ENCODE results near the gene TMEM151A.
"Not testable (repeated sequence)": the region's sequence is repeated elsewhere in the genome, so short reads cannot be mapped to it uniquely, and the experiment has no call there.

TMEM151A gene

DNA sequence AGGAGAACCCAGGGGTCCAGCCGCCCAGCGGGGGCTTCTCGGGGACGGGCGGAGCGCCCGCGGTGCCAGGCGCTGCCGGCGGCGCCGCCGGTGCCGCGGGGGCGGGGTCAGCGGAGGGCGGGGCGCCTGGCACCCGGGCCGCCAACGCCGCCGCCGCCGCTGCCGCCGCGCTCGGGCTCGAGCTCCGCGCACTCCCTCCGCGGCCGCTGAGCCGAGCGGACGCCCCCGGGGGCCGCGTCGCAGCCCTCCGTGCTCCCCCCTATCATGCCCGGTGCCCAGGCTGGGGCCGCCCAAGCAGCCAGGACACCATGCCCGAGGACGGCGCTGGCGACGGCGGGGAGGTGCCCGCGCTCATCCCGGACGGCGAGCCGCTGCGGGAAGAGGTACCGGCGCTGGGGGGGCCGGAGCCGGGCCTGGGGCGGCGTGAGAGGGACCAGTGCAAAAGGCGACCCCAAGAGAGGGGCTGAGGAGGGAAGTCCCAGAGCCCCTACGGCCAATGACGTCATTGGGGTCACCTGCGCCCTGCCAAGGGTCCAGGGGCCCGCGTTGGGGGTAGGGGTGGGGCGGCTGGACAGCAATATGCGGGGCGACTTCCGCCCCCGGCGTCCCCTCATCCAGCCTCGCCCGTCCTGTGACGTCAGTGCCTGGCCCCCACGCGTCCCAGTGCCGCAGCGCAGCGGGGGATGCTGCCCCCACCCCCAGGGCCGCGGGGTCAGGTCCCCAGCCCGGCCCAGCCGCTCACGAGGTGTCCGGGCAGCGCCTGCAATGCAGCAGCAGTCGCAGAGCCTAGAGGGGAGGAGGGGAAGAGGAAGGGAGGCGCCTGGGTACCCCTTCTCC lies at the start of gene TMEM151A:
Gene TMEM151A, plus strand, starts transcription at position 189 of the 837 bp plus-strand sequence. Its CDS starts 120 bp downstream, at position 309.
- DNase-seq (ENCODE audit: low read depth in 2 of 3, low spot score in 2 of 3): no peak

DNA sequence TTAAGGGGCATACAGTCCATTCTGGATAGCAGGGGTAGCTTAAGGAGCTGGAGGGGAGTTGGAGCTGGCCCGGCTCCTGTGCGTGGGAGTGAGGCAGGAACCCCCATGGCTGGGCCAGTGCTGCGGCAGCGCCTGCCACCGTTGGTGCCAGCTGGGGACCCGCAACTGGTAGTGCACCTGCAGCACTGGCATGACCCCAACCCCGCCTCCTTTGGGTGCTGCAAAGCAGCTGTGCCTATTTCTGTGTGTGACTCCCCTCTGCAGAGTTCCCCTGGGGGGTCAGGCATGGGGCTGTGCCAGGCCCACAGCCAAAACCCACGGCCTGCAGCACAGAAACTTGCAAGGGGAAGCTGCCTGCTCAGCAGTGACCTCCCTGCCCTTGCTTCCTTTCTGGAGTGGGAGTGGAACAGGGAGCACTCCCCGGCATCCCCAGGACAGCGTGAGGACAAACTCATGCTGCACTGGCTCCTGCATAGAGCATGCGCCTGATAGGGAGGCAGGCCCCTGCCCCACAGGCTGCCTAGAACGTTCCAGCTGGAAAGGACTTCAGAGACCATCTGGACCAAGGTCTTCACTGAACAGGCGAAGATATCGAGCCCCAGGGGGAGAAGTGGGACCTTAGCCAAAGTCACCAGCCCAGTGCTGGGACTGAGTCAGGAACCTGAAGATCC lies 49.5 kb upstream of the TMEM151A start:
- no peak for DNase-seq (ENCODE audit: low read depth in 2 of 3, low spot score in 2 of 3)

DNA sequence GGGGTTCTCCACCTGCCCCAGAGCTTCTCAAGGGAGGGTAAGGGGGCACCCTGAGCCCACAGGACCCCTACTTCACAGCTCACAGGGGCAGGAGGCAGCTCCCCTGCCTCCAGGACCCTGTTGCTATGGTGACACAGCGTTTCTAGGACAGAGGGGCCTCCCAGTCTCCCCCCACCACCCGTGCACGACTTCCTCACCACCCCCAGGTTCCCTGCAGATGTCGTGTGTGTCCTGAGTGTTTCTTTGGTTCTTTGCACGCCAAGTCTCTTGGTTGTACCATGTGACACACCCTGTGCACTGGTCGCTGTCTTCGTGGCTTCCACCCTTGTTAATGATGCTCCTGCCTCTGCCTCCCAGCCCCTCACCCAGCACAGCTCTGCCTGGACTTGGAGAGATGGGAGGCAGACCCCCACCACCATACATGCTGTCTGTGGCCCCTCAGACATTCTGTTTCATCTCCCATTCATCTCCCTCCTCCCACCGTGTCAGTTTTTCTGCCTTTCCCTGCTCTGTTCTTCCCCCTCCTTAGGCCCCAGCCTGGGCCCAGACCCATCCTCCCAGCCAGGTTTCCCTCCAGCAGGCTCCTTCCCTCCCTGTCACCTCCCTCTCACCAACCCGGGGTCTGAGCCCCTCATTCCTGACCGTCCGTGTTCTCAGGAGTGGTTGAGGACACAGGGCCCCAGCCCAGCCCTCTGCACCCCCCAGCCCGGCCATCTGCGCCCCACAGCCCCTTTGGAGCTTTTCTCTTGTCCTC lies 47.7 kb upstream of the TMEM151A start:
- DNase-seq (ENCODE audit: low read depth in 2 of 3, low spot score in 2 of 3): no peak

DNA sequence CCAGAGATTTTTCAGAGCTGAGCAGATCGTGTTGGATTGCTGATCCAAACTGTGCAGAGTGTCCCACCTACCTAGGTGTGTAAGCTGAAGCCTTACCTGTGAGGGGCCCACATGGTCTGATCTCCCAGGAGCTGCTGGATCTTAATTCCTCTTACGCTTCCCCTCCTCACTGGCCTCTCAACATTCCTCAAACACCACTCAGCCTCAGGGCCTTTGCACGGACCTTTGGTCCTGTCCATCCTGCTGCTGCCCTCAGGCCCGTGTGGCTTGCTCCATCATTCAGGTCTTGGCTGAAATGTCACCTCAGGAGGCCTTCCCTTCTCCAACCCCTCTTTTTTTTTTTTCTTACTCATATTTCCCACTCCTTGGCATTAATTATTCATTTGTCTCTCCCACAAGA lies 44.4 kb upstream of the TMEM151A start:
- no peak for DNase-seq (ENCODE audit: low read depth in 2 of 3, low spot score in 2 of 3)

DNA sequence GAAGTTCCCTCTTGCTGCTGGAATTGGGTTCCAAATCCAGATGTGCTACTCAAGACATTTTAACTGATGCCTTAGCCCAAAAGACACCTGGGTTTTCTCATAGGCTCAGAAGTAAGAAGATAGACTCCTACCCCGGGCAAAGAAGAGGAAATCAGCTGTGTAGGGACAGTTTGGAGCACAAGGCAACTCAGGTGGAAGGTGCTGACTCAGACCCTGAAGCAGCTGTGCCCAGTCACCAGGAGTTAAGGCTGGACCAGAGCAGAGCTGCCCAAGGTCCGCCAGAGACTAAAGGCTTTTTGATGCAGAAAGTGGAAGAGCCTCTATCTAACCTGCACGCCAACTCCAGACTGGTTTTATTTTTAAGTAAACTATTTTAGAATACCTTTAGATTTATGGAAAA lies 43.9 kb upstream of the TMEM151A start:
- no peak for DNase-seq (ENCODE audit: low read depth in 2 of 3, low spot score in 2 of 3)

- no peak for DNase-seq (ENCODE audit: low read depth in 2 of 3, low spot score in 2 of 3)
Observed at GRCh38 chr11:66248903-66249302, 42.8 kb upstream of the TMEM151A start.

- no peak for DNase-seq (ENCODE audit: low read depth in 2 of 3, low spot score in 2 of 3)
Observed at GRCh38 chr11:66251809-66252208, 39.9 kb upstream of the TMEM151A start.

DNA sequence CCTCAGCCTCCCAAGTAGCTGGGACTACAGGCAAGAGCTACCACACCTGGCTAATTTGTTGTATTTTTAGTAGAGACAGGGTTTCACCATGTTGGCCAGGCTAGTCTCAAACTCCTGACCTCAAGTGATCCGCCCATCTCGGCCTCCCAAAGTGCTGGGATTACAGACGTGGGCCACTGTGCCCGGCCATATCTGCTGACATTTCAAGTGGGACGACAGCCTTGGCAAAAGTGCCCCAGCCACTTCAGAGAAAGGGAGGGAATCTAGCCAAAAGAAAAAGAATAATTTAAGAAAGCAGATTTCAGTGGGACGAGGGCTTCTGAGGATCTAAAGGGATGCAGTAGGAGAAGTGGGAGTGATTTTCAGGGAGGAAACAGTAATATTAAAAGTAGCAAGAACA lies 38.6 kb upstream of the TMEM151A start:
- not testable (repeated sequence) for DNase-seq (ENCODE audit: low read depth in 2 of 3, low spot score in 2 of 3)

DNA sequence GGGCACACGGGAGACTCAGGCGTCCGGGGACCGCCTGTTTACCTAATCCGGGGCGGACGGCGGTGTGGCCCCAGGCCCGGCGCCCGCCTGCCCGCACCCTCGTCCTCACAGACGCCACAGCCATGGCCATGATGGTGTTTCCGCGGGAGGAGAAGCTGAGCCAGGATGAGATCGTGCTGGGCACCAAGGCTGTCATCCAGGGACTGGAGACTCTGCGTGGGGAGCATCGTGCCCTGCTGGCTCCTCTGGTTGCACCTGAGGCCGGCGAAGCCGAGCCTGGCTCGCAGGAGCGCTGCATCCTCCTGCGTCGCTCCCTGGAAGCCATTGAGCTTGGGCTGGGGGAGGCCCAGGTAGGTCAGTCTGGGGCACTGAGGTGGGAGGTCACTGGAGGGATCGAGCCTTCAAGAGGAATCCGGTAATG lies 33.2 kb upstream of the TMEM151A start:
- DNase-seq (ENCODE audit: low read depth in 2 of 3, low spot score in 2 of 3): no peak

DNA sequence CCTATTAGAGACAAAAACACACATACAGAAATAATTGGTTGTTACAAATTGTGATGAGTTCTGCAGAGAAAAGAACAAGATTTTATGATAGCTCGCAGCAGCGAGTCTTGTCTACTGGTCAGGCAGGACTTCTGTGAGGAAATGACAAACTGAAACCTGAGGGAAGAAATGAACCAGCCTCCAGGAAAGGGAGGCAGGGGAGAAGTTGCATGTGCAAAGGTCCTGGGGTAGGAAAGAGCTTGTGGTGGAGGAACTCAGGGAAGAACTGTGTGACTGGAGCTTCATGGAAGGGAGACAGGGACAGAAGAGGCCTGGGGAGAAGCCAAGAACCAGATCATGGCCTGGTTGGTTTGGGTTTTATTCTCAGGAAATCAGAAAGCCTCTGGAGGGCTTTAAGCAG lies 32.5 kb upstream of the TMEM151A start:
- DNase-seq (ENCODE audit: low read depth in 2 of 3, low spot score in 2 of 3): no peak

- no peak for DNase-seq (ENCODE audit: low read depth in 2 of 3, low spot score in 2 of 3)
Observed at GRCh38 chr11:66259956-66260355, 31.7 kb upstream of the TMEM151A start.

DNA sequence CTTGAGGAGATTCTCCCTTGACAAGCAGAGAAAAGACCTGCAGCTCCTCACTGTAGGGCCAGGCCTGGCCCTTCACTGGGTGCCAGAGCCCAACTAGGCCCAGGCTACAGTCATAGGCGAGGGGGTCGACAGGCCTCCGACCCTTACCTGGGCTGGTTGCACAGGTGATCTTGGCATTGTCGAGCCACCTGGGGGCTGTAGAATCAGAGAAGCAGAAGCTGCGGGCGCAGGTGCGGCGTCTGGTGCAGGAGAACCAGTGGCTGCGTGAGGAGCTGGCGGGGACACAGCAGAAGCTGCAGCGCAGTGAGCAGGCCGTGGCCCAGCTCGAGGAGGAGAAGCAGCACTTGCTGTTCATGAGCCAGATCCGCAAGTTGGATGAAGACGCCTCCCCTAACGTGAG lies 30.1 kb upstream of the TMEM151A start:
- no peak for DNase-seq (ENCODE audit: low read depth in 2 of 3, low spot score in 2 of 3)

DNA sequence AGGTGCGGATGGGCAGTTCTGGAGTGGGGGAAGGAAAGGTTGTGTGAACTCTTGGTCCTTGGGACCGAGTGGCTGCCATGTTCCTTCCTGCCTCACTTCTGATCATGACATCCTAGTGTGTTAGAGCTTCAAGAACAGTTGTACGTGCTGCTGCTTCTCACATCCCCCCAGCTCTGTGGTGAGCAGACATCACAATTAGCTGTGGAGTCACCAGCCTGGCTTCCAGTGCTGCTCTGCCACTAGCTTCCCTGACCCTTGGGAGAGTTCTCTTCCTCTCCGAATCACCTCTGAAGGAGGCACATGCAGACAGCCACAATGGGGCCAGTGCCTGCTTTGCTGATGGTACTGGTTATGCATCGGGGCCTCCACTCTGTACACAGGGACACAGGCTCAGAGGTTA lies 29.5 kb upstream of the TMEM151A start:
- DNase-seq (ENCODE audit: low read depth in 2 of 3, low spot score in 2 of 3): no peak

- no peak for DNase-seq (ENCODE audit: low read depth in 2 of 3, low spot score in 2 of 3)
Observed at GRCh38 chr11:66262696-66263095, 29.0 kb upstream of the TMEM151A start.

GRCh38 chr11:66263231-66263630 lies 28.5 kb upstream of the TMEM151A start:
- no peak for DNase-seq (ENCODE audit: low read depth in 2 of 3, low spot score in 2 of 3)

GRCh38 chr11:66263785-66264184 lies 27.9 kb upstream of the TMEM151A start:
- no peak for DNase-seq (ENCODE audit: low read depth in 2 of 3, low spot score in 2 of 3)

DNA sequence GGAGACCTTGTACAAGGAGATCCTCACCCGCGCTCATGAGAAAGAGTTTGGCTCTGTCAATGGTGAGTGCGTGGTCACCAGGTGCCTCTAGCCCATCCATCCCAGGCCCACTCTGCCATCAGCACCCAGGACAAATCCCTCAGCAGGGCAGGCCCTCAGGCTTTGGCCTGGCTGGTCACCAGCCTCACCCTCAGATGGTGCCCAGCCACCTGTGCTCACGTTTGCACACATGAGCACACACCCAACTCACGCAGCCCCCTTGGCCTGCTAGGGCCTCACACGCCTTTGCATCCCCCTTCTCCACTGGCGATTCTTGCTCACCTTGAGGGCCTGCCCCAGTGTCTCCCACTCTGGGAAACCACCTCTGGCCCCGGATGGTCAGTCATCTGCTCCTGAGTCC lies 27.3 kb upstream of the TMEM151A start:
- DNase-seq (ENCODE audit: low read depth in 2 of 3, low spot score in 2 of 3): no peak

DNA sequence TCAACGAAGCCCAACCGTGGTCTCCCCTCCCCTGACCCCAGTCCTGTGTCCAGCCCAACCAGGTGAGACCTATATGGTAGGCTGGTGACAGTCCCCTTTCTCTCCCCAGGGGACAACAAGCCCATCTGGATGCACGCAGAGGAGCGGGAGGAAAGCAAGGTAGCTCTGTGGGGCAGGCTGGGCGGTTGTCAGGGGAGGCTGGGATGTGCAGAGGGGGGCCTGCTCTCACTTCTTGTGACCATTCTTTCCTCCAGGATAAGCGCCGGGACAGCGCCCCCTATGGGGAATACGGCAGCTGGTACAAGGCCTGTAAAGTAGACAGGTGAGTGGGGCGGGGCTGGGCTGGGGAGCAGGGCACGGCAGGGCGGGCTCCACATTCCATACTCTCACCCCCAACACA lies 26.8 kb upstream of the TMEM151A start:
- DNase-seq (ENCODE audit: low read depth in 2 of 3, low spot score in 2 of 3): no peak

DNA sequence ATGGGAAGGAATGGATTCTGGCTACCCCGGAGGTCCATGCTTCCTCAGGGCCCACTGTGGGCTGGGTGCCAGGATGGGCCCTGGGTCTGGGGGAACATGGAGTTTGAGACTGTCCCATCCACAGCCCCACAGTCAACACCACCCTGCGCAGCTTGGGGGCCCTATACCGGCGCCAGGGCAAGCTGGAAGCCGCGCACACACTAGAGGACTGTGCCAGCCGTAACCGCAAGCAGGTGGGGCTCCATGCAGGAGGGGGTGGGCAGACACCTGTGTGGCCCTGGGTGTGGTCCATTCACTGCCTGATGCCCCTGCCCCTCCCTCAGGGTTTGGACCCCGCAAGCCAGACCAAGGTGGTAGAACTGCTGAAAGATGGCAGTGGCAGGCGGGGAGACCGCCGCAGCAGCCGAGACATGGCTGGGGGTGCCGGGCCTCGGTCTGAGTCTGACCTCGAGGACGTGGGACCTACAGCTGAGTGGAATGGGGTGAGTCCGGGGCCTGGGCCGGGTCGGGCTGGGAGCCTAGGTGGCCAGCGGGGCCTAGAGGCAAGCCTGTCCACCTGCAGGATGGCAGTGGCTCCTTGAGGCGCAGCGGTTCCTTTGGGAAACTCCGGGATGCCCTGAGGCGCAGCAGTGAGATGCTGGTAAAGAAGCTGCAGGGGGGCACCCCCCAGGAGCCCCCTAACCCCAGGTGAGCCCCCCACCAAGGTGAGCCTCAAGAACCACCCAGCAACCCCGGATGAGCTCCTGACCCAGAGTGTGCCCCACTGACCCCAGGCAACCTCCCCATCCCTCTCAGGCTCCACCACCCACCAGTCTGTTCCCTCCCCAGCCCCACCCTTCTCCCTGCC lies 25.9 kb upstream of the TMEM151A start:
- no peak for DNase-seq (ENCODE audit: low read depth in 2 of 3, low spot score in 2 of 3)

GRCh38 chr11:66266378-66267038 lies 25.2 kb upstream of the TMEM151A start:
- no peak for DNase-seq (ENCODE audit: low read depth in 2 of 3, low spot score in 2 of 3)

- no peak for DNase-seq (ENCODE audit: low read depth in 2 of 3, low spot score in 2 of 3)
Observed at GRCh38 chr11:66267039-66267378, 24.7 kb upstream of the TMEM151A start.
